PC-9 (cell line): ENCODE data around the gene NYNRIN. TPM values are rescaled to one million over a fixed set of nuclear protein-coding genes. Genes with fewer than 3 reads are reported as not detected.

Experiments used
- BruUV-seq: library from RNA; stranded (reverse); fragments of 400-500 nt; replicated peaks from 2 replicates; lab custom pipeline; 2021; lab: Mats Ljungman, UMichigan
- CTCF ChIA-PET: fragments of 300-600 bp; sonication (Branson Sonifier 250); formaldehyde crosslinking; loops from one replicate; lab custom pipeline; 2022; ENCODE audit warnings: antibody characterized with exemption; lab: Charles Lee
- POLR2A ChIA-PET: fragments of 300-600 bp; sonication (Branson Sonifier 250); formaldehyde crosslinking; loops from one replicate; lab custom pipeline; 2022; ENCODE audit warnings: antibody characterized with exemption; ENCODE audit not compliant: unreplicated experiment; lab: Charles Lee
- DNase-seq, 2 experiments: peaks; one replicate each; pipeline versions ENCODE4 v3.0.0 to v3.0.0-alpha.2; 2015 to 2022; ENCODE audit warnings: mixed read lengths in 1 of 2
- H2AFZ ChIP-seq: fragments of 200-600 bp; sonication (generic); 2 replicates; pipeline ENCODE4 v1.8.1; 2017; ENCODE audit warnings: antibody characterized with exemption
- H3F3A ChIP-seq: fragments of 200-600 bp; sonication (generic); 2 replicates; pipeline ENCODE4 v1.8.1; 2017; ENCODE audit warnings: antibody characterized with exemption, mild to moderate bottlenecking, low read depth; ENCODE audit not compliant: insufficient read depth
- H3K27ac ChIP-seq: fragments of 200-600 bp; sonication (generic); 2 replicates; pipeline ENCODE4 v1.6.1; 2016; ENCODE audit warnings: mixed run types
- H3K27me3 ChIP-seq: fragments of 200-600 bp; sonication (generic); 2 replicates; pipeline ENCODE4 v1.6.1; 2016; ENCODE audit warnings: low read depth, mixed run types; ENCODE audit not compliant: insufficient read depth
- H3K36me3 ChIP-seq: fragments of 200-600 bp; sonication (generic); 2 replicates; pipeline ENCODE4 v1.6.1; 2016; ENCODE audit warnings: low read depth, mixed run types
- H3K4me1 ChIP-seq: fragments of 200-600 bp; sonication (generic); replicated peaks from 2 replicates; pipeline ENCODE4 v1.6.1; 2016; ENCODE audit warnings: mixed run types; ENCODE audit not compliant: insufficient read depth
- H3K4me2 ChIP-seq: fragments of 200-600 bp; sonication (generic); 2 replicates; pipeline ENCODE4 v1.6.1; 2017; ENCODE audit warnings: mixed run types
- H3K4me3 ChIP-seq: fragments of 200-600 bp; sonication (generic); 2 replicates; pipeline ENCODE4 v1.6.1; 2016; ENCODE audit warnings: mixed run types
- H3K79me2 ChIP-seq: fragments of 200-600 bp; sonication (generic); 2 replicates; pipeline ENCODE4 v1.6.1; 2017; ENCODE audit warnings: low read depth, mixed run types
- H3K9me2 ChIP-seq: fragments of 200-600 bp; sonication (generic); 2 replicates; pipeline ENCODE4 v1.8.1; 2017; ENCODE audit warnings: mild to moderate bottlenecking; ENCODE audit not compliant: insufficient read depth
- H3K9me3 ChIP-seq: fragments of 200-600 bp; sonication (generic); 2 replicates; pipeline ENCODE4 v1.8.1; 2016; ENCODE audit warnings: low read depth; ENCODE audit not compliant: insufficient read depth
- H4K20me1 ChIP-seq: fragments of 200-600 bp; sonication (generic); 2 replicates; pipeline ENCODE4 v1.8.1; 2017; ENCODE audit not compliant: insufficient read depth
- CTCF ChIP-seq: fragments of 200-600 bp; sonication (generic); conservative IDR thresholded peaks from 2 replicates; pipeline ENCODE4 v1.6.1; 2017; ENCODE audit warnings: mixed run types, antibody characterized with exemption, mild to moderate bottlenecking, moderate library complexity
- EZH2 ChIP-seq: fragments of 200-600 bp; sonication (generic); IDR thresholded peaks from 2 replicates; pipeline ENCODE4 v1.8.0; 2017; ENCODE audit warnings: antibody characterized with exemption, low read depth
- intact Hi-C: fragments of 100-400 bp; cut with micrococcal nuclease; formaldehyde crosslinking; loops from one replicate; pipeline ENCODE4 v1.10.0; 2022; ENCODE audit not compliant: unreplicated experiment
- total RNA-seq: library from RNA; stranded (reverse); gene quantifications from 2 replicates; pipeline ENCODE4 v1.2.3, GENCODE V29; 2021

The NYNRIN gene
- total RNA-seq, 1 experiment from 2014 or later = 17.7 TPM

GRCh38 chr14:24437736-24438067 is 38.9 kb downstream of the NYNRIN start:
- Histone ChIP-seq H3K36me3 (no peaks in the 10 kb centered on the region), H3F3A (peaks cover 28% of the 10 kb centered on the region), H3K4me2 (no peak overlapping the region), H3K27me3 (no peaks in the 10 kb centered on the region), H3K27ac (no peak overlapping the region), H3K9me2 (no peaks in the 10 kb centered on the region), H3K4me1 (no peaks in the 10 kb centered on the region), H3K9me3 (no peaks in the 10 kb centered on the region), H3K4me3 (no peak overlapping the region), H3K79me2 (peaks cover 9% of the 10 kb centered on the region; the same call in 1 of the 2 replicates), H2AFZ (no peak overlapping the region), H4K20me1 (no peaks in the 10 kb centered on the region)
- CTCF ChIA-PET = interaction anchor here (0.9 kb wide), 1 partner anchor 104 kb away, joined by 3 read pairs; no protein-coding TSS in a partner anchor
- intact Hi-C loops = no loop called here
- POLR2A ChIA-PET = interaction anchor here (0.5 kb wide), 1 partner anchor 41 kb away, joined by 5 read pairs; no protein-coding TSS in a partner anchor
- no TSS peak for BruUV-seq
- TF ChIP-seq CTCF (no peak), EZH2 (no peak)
- no peak for DNase-seq

GRCh38 chr14:24438223-24439097 is 39.7 kb downstream of the NYNRIN start:
- Histone ChIP-seq H3K4me3 (no peak overlapping the region), H3F3A (peaks cover 31% of the 10 kb centered on the region), H3K36me3 (no peaks in the 10 kb centered on the region), H3K4me2 (no peak overlapping the region), H3K79me2 (peaks cover 14% of the 10 kb centered on the region; the same call in 1 of the 2 replicates), H3K9me3 (no peaks in the 10 kb centered on the region), H4K20me1 (no peaks in the 10 kb centered on the region), H3K9me2 (no peaks in the 10 kb centered on the region), H3K27ac (no peak overlapping the region), H3K4me1 (no peaks in the 10 kb centered on the region), H3K27me3 (no peaks in the 10 kb centered on the region), H2AFZ (no peak overlapping the region)
- ChIA-PET POLR2A (no interaction called here), CTCF (interaction anchor here (0.7 to 0.9 kb wide), 2 partner anchors 10 to 105 kb away, joined by 3 to 4 read pairs; no protein-coding TSS in a partner anchor)
- no peak for DNase-seq
- no peak for TF ChIP-seq EZH2
- TF ChIP-seq CTCF = no peak
- intact Hi-C loops = no loop called here
- no TSS peak for BruUV-seq

DNA sequence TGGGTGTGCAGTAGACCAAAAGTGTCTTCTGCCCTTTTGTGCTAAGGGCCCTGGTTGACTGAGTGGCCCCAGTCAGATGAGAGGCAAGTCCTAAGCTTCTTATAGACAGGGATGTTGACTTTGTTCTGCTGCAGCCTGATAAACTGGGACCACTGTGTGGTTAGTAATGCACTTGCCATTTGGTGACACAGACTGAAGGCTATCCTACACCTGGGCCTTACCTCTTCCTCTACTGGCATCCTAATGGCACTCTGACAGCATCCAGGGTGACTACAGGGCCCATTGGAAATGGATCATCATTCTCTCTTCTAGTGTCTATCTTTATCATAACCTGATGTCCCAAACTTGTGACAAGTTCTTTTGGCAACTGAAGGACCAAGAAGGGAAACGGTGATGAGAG is 40.5 kb downstream of the NYNRIN start:
- CTCF ChIA-PET = interaction anchor here (0.7 kb wide), 1 partner anchor 10 kb away, joined by 4 read pairs; no protein-coding TSS in a partner anchor
- POLR2A ChIA-PET = no interaction called here
- Histone ChIP-seq H3K27ac (no peak overlapping the region), H4K20me1 (no peaks in the 10 kb centered on the region), H3K4me3 (no peak overlapping the region), H3K4me1 (no peaks in the 10 kb centered on the region), H3K9me3 (no peaks in the 10 kb centered on the region), H3K4me2 (no peak overlapping the region), H2AFZ (no peak overlapping the region), H3K36me3 (no peaks in the 10 kb centered on the region), H3K9me2 (no peaks in the 10 kb centered on the region), H3F3A (peaks cover 31% of the 10 kb centered on the region), H3K27me3 (no peaks in the 10 kb centered on the region), H3K79me2 (peaks cover 15% of the 10 kb centered on the region; the same call in 1 of the 2 replicates)
- BruUV-seq = no TSS peak
- intact Hi-C loops = no loop called here
- DNase-seq = no peak
- TF ChIP-seq EZH2 (no peak), CTCF (no peak)
